Coronary artery (tissue), 2 donors: ENCODE results near the gene HPS6.

ENCODE experiments used
- DNase-seq: peaks from one replicate; pipeline ENCODE4 v3.0.0-alpha.2; 2017; ENCODE audit warnings: low spot score
- H3K27ac ChIP-seq, 2 donors: fragments of 200-600 bp; sonication (generic); one replicate each; pipeline ENCODE4 v1.5.1; 2016 to 2019
- H3K4me3 ChIP-seq: fragments of 200-600 bp; sonication (generic); 2 replicates; pipeline ENCODE4 v1.5.1; 2016; ENCODE audit warnings: mild to moderate bottlenecking, moderate library complexity
- CTCF ChIP-seq: fragments of 200-600 bp; sonication (generic); IDR thresholded peaks from one replicate; pipeline ENCODE4 v1.5.1; 2019; ENCODE audit warnings: antibody characterized with exemption

Gene HPS6

DNA sequence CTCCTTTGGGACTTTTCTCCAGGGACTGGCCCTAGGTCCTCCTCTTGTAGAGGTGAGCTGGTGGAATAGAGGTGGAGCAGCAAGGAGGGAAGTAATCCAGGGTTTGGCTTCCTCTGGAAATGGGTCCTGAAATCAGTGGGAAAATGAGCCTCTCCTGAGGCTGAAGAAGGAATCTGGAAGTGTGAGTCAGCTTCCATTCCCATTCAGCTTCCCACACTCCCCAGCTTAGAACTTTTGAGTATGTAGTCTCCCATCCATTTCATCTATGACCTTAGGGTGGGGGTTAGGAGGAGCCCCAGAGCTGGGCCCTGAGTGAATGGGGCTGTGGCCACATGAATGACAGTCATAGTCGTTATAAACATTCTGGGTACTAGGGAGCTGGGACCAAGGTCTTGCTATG, 37.3 kb downstream of the HPS6 start:
- H3K27ac ChIP-seq: no peak overlapping the region
- no peak overlapping the region for H3K4me3 ChIP-seq
- TF ChIP-seq CTCF: no peak
- DNase-seq: no peak

GRCh38 chr10:102106998-102107397, 41.8 kb downstream of the HPS6 start:
- Histone ChIP-seq H3K27ac (no peak overlapping the region), H3K4me3 (no peak overlapping the region)
- no peak for DNase-seq
- TF ChIP-seq CTCF: no peak

DNA sequence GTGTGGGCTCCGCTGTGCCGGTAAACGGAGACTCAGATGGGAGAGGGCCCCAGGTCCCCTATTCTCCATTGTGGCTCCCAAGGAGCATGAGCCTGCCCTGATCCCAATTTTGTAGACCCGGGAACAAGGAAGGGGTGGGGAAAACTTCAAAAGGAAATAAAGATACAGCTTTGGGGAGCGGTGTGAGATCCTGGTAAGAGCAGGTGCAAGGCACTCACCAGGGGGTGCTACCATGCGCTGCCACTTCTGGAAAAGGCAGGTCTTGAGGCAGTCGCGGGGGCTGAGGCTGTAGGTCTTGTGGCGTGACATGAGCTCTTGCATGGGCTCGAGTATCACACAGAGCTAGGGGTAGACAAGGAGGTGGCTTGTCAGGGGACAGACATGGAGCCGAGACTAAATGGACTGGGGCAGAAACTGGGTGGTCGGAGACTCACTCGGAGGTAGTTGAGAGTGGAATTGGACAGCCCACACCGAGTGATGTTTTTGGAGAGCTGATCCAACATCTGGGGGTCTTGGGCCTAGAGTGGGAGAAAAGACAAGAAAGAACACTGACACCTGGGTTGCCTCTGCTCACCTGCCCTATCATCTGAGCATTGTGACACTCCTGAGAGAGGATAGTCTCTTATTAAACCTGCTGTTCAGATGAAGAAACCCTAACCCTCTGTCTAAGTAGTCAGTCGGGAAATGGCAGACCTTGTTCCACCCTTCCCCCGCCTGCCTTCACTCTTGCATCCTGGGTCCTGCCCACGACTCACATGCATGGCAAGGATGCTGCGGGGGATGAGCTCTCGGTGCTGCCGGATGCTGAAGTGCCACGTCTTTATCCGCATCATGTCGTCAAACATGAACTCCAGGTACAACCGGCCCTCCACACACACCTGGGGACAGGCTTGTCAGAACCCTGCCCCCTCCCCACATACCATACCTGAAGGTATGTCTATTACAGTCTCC, 44.3 kb downstream of the HPS6 start:
- no peak for TF ChIP-seq CTCF
- DNase-seq: no peak
- Histone ChIP-seq H3K27ac (no peak overlapping the region), H3K4me3 (no peak overlapping the region)

DNA sequence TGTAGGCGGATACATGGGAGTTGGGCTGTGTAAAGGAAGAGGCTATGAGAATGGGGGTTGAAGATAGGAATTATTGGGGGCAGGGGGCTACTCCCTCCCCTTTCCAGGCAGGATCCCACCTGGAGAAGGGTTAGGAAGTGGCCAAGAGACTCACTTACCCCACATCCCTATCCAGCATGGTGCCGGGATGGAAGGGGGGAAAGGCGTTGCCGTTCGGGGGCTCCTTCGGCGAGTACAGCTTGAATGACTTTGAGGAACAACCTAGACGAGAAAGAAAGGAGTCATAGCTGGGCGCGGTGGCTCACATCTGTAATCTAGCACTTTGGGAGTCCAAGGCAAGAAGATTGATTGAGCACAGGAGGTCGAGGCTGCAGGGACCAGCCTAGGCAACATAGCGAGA, 46.1 kb downstream of the HPS6 start:
- DNase-seq: no peak
- H3K27ac ChIP-seq: no peak overlapping the region
- H3K4me3 ChIP-seq: no peak overlapping the region
- TF ChIP-seq CTCF: no peak

- TF ChIP-seq CTCF: no peak
- DNase-seq: no peak
- Histone ChIP-seq H3K4me3 (no peak overlapping the region), H3K27ac (no peak overlapping the region)
Observed at GRCh38 chr10:102112210-102112817, 47.2 kb downstream of the HPS6 start.

DNA sequence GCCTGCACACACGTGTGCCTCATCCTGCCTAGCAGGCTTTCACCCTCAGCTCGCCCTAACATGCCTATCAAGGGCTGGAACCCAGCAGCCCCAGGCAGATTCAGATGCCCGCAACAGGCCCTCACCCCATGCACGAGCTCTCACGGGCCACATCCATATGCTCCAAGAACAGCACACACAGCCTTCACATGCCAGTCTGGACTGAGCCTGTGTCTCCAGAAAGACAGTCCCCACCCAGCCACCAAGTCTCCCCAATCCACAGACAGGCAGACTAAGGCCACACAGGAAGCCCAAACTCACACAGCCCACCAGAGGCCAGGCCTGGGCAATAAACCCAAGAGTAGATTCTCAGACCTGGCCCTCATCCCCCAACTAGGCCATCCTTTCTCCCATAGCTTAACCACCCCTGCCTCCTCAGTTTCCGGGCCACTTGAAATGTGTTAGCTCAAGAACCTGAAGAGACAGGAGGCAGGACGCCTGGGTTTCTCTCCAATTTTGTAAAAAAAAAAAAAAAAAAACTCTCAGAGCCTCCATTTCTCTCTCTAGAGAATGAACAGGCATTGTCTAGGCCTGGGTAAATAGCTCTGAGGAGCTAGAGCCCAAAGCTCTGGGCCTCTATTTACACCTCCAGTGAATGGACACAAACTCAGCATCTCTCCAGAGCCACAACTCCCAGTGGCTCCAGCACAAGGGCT, 48.3 kb downstream of the HPS6 start:
- TF ChIP-seq CTCF: no peak
- Histone ChIP-seq H3K4me3 (peak overlapping the region; percentile 84), H3K27ac (peak overlapping the region in 1 of 2 donors; percentile 87)
- DNase-seq: no peak
